GM12873 (cell line): Measurements from ENCODE around the gene FAM184B.

Experiments
- TF ChIP-seq, protein P1 (sequence below): IDR thresholded peaks from 2 replicates; pipeline ENCODE4 v1.5.1; 2012; ENCODE audit warnings: low read depth, mild to moderate bottlenecking, moderate library complexity, low read length, control low read depth; ENCODE audit not compliant: insufficient read depth; ENCODE audit errors: missing control alignments

The FAM184B gene

DNA sequence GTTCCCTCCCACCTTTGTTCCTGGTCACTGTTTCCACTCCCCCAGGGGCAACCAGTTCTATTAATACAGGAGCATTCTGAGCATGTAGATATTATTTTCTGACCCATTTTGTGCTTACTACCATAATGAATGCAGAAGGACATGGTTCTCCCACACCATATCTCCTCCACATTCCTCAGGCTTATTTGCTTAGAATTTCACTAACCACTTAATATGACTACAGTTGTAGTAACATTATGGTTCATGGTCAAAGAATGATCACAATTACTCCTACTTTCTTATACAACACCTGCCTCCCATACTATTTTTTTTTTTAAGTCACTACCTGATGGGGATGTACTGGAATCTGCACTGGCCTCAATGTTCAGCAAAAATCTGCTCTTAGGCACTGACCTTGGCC, 7.5 kb upstream of the FAM184B start:
- TF ChIP-seq, protein P1, sequence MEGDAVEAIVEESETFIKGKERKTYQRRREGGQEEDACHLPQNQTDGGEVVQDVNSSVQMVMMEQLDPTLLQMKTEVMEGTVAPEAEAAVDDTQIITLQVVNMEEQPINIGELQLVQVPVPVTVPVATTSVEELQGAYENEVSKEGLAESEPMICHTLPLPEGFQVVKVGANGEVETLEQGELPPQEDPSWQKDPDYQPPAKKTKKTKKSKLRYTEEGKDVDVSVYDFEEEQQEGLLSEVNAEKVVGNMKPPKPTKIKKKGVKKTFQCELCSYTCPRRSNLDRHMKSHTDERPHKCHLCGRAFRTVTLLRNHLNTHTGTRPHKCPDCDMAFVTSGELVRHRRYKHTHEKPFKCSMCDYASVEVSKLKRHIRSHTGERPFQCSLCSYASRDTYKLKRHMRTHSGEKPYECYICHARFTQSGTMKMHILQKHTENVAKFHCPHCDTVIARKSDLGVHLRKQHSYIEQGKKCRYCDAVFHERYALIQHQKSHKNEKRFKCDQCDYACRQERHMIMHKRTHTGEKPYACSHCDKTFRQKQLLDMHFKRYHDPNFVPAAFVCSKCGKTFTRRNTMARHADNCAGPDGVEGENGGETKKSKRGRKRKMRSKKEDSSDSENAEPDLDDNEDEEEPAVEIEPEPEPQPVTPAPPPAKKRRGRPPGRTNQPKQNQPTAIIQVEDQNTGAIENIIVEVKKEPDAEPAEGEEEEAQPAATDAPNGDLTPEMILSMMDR, result no peak

DNA sequence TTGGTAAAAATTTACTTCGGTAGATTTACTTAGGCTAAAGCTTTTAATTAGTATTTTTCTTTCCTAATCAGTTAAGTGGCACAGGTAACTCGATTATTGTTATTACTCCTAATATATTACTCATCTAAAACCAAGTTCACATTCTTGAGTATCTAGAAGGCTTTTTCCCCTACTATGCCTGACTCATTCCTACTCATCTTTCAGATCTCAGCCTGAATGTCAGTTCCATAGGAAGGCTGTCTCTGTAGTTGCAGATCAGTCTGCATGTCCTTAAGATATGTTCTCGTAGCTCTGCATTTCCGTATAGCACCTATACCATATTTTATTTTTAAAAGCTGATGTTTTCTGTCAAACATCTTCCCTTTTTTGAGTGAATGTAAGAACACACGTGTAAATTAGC, 5.9 kb upstream of the FAM184B start:
- TF ChIP-seq, protein P1, result no peak

DNA sequence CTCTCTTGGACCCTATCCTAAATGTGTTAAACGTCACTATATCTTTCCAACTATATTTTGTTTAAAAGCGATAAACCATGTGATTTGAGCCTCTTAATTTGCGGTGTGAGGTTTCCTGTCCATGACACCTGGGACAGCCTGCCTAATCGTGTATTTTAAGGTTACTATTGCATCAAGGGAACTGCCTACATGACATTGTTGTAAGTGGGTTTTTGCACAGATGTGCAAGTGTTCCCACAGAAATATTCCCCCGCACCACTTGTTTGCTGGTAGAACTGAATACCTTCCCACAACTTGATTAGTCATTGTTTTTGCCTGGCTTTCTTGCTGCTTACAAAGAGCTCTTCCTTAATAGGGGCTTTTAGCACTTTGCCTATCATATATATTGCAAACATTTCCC, 5.1 kb upstream of the FAM184B start:
- TF ChIP-seq, protein P1, result no peak

DNA sequence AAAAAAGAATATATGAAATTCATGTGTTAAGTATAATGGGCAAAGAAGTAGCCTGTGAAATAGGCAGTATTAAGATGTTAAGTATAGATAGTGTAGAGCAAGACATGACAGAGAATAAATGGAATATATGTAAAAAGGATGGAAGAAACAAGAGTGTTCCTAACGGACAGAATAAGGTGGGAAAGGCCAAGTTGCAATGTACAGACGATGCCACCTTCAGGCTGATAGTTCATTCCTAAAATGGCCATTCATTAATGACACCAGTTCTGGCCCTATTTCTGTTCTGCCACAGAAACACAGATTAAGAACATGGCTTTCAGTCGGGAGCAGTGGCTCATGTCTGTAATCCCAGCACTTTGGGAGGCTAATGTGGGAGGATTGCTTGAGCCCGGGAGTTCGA, 4.4 kb upstream of the FAM184B start:
- TF ChIP-seq, protein P1, result no peak

DNA sequence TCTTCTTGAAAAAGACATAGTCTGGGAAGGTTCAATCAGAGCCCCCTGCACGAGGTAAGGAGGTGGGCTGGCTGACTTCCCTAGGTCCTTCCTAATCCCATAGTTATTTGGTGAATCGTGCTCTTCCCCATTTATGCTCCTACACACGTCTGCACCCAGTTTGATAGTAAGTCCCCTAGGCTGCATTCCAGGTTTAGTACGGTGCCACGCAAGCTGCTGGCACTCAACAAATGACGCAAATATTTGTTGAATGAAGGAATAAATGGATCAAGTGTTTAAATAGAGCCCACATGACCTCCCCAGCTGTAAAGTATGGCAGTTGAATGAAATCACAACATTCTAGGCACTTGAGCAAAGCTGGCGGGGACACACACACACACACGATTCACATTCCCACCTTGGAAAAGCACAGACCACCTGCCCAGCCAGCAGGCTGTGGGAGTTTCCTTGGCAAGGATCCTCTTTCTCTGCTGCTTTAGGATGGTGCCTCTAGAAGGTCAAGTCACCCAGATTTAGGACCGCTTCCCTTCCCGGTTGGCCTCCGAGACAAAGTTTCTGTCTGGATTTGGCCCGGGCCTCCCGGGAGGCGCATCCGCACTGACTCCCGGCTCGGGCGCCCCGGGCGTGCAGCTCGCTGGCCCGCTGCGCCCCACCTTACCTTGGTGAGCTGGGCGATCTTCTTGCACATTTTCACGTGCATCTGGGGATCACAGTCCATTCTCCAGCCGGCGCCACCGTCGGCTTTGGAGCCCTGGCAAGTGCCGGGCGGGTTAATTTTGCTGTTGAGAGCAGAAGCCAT, 721 bp downstream of the FAM184B start:
- TF ChIP-seq, protein P1, result no peak

DNA sequence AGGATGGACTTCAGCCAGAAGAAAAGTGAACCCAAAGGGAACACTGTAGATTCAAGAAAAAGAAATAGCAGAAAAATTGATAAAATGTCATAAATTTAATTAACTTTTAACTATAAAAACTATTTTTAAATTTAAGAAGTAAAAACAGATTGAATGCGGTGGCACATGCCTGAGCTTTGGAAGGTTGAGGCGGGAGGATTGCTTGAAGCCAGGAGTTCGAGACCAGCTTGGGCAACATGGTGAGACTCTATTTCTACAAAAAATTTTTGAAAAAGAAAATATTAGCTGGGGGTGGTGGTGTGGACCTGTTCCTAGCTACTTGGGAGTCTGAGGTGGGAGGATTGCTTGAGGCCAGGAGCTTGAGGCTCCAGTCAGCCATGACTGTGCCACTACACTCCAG, 3.0 kb downstream of the FAM184B start:
- TF ChIP-seq, protein P1, result no peak

DNA sequence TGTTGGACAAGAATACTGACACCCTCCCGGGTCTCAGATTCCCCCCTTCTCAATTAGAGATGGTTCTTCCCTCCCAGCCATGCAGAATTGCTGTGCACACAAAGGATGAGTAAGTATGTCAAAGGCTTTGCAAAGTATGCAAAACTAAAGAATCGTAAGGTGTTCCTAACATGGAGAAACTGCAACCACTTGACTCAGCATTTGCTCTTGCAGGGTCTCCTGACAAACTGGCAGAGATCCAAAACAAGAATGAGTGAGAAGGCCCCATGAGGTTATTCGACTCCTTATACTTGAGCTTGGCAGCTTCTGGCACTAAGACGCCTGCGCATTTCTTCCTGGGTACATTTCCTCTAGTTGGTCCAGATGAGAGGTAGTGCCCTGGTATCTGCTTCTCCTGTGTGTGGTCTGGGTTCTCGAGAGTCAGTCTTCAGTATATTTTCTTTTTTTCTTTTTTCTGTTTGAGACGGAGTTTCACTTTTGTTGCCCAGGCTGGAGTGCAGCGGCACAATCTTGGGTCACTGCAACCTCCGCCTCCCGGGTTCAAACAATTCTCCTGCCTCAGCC, 8.2 kb downstream of the FAM184B start:
- TF ChIP-seq, protein P1, result no peak
